ENCODE measurements around the gene ITK. TPM values are rescaled to one million over a fixed set of nuclear protein-coding genes. Genes with fewer than 3 reads are reported as not detected.
"Not testable (repeated sequence)": the region's sequence is repeated elsewhere in the genome, so short reads cannot be mapped to it uniquely, and the experiment has no call there.

The ITK gene
- total RNA-seq, 4 donors from 2014 or later = 1.7 to 3.6 (median 3.0) TPM

- WGBS, 2 donors = 40 to 54% methylated on average over 3 of the region's 3 CpGs
- H3K27me3 ChIP-seq = no peaks in the 10 kb centered on the region
- TF ChIP-seq CTCF (IDR thresholded peaks at IDR 0.05) (no peak), POLR2A (IDR thresholded peaks at IDR 0.05) (no peak)
- no peak overlapping the region for H3K27ac ChIP-seq
- no peak for DNase-seq
- H3K9me3 ChIP-seq = no peaks in the 10 kb centered on the region
- H3K4me3 ChIP-seq (replicated peaks in 1 of 3) = no peak overlapping the region
- no peaks in the 10 kb centered on the region for H3K36me3 ChIP-seq
- no peaks in the 10 kb centered on the region for H3K4me1 ChIP-seq
- intact Hi-C loops (cut with DNase I) = no loop called here
Measured at GRCh38 chr5:157178966-157179365, 1.7 kb upstream of the ITK start.

- no peaks in the 10 kb centered on the region for H3K4me1 ChIP-seq
- H3K36me3 ChIP-seq = no peaks in the 10 kb centered on the region
- H3K4me3 ChIP-seq (replicated peaks in 1 of 3) = no peak overlapping the region
- H3K27me3 ChIP-seq = no peaks in the 10 kb centered on the region
- TF ChIP-seq POLR2A (IDR thresholded peaks at IDR 0.05) = no peak
- TF ChIP-seq CTCF (IDR thresholded peaks at IDR 0.05) = no peak
- intact Hi-C loops (cut with DNase I) = no loop called here
- H3K9me3 ChIP-seq = no peaks in the 10 kb centered on the region
- no peak for DNase-seq
- WGBS, 2 donors = 73 to 88% methylated on average over 3 of the region's 3 CpGs
- H3K27ac ChIP-seq = no peak overlapping the region
Measured at GRCh38 chr5:157182143-157182757, 1.6 kb downstream of the ITK start.

- Histone ChIP-seq H3K4me3 (replicated peaks in 1 of 3) (no peak overlapping the region), H3K27me3 (no peaks in the 10 kb centered on the region), H3K4me1 (no peaks in the 10 kb centered on the region), H3K27ac (no peak overlapping the region), H3K36me3 (no peaks in the 10 kb centered on the region), H3K9me3 (no peaks in the 10 kb centered on the region)
- 82 to 92% methylated on average over 8 of the region's 8 CpGs for WGBS, 2 donors
- TF ChIP-seq POLR2A (IDR thresholded peaks at IDR 0.05) (no peak), CTCF (IDR thresholded peaks at IDR 0.05) (no peak)
- intact Hi-C loops (cut with DNase I) = no loop called here
- no peak for DNase-seq
Measured at GRCh38 chr5:157184117-157184670, 3.6 kb downstream of the ITK start.

GRCh38 chr5:157185122-157185521 lies 4.5 kb downstream of the ITK start:
- H3K27me3 ChIP-seq; H3K36me3 ChIP-seq; intact Hi-C loops (cut with DNase I); DNase-seq; H3K4me3 ChIP-seq (replicated peaks in 1 of 3); H3K4me1 ChIP-seq; H3K27ac ChIP-seq; H3K9me3 ChIP-seq: not testable (repeated sequence)
- 78 to 85% methylated on average over 6 of the region's 6 CpGs for WGBS, 2 donors

GRCh38 chr5:157186309-157187045 lies 5.8 kb downstream of the ITK start:
- DNase-seq = no peak
- Histone ChIP-seq H3K36me3 (no peaks in the 10 kb centered on the region), H3K27me3 (no peaks in the 10 kb centered on the region), H3K4me3 (replicated peaks in 1 of 3) (no peak overlapping the region), H3K9me3 (no peaks in the 10 kb centered on the region), H3K27ac (no peak overlapping the region), H3K4me1 (no peaks in the 10 kb centered on the region)
- intact Hi-C loops (cut with DNase I) = no loop called here
- WGBS, 2 donors = 77 to 90% methylated on average over 12 of the region's 12 CpGs
- TF ChIP-seq CTCF (IDR thresholded peaks at IDR 0.05) (no peak), POLR2A (IDR thresholded peaks at IDR 0.05) (no peak)
